ENCODE data around the gene TAPT1. TPM values are rescaled to one million over a fixed set of nuclear protein-coding genes. Genes with fewer than 3 reads are reported as not detected.

Gene TAPT1
- polyA plus RNA-seq, 2 of the 4 experiments (the other 2 are of a cell fraction) = 11.5 to 17.1 TPM

DNA sequence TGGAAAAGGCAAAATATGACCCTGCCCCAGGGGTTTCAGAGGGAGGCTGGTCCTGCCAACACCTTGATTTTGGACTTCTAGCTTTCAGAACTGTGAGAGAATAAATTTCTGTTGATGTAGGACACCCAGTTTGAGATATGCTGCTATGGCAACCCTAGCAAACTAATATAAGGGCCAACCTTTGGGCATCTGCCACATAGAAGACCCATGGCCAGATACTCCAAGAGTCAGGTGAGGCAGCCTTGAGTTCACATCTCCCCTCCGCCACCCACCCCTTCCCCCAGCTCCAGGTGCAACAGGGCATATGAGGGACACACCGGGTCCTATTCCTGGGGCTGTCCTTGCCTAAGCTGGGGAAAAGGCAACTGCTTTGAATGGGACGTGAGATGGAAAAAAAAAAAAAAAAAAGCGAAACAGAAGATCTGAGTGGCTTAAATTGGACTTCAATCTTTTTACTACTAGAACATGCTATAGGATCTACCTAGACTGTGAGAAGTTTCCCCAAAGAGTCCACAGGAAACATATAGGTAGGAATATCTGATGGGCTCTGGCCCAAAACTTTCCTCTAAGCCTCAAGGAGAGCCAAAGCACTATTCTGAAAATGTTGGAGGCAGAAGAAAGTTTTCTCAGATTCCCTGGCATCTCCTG is 85.9 kb downstream of the TAPT1 start:
- whole genome bisulfite sequencing (ENCODE audit: missing lambda C conversion rate) = 72% methylated on average over 4 of the region's 4 CpGs
- H3K4me1 ChIP-seq = 0 out of 3 replicates have a peak, but pooled peaks cover 6% of the 10 kb centered on the region
- no peaks in the 10 kb centered on the region for H3K9me3 ChIP-seq
- ChIA-PET CTCF (interaction anchor here (0.7 kb wide), 1 partner anchor 706 kb away, joined by 3 read pairs; no protein-coding TSS in a partner anchor), POLR2A (no interaction called here)
- no peak overlapping the region for H3K4me3 ChIP-seq
- no peak for ATAC-seq
- no peak for FAIRE-seq
- H3K27ac ChIP-seq = no peak overlapping the region
- DNase-seq (ENCODE audit: low read depth in 1 of 2, low spot score in 1 of 2) = no peak
- H3K4me2 ChIP-seq = no peak overlapping the region
- TF ChIP-seq PHF8 (IDR thresholded peaks at IDR 0.05; ENCODE audit: borderline replicate concordance, low read depth) = no peak
- no peak for TF ChIP-seq FOSL2 (IDR thresholded peaks at IDR 0.05)
- TF ChIP-seq FOSL2 (CRISPR knock-in tag; IDR thresholded peaks at IDR 0.05) = no peak
- TF ChIP-seq, protein P1, sequence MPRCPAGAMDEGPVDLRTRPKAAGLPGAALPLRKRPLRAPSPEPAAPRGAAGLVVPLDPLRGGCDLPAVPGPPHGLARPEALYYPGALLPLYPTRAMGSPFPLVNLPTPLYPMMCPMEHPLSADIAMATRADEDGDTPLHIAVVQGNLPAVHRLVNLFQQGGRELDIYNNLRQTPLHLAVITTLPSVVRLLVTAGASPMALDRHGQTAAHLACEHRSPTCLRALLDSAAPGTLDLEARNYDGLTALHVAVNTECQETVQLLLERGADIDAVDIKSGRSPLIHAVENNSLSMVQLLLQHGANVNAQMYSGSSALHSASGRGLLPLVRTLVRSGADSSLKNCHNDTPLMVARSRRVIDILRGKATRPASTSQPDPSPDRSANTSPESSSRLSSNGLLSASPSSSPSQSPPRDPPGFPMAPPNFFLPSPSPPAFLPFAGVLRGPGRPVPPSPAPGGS (IDR thresholded peaks at IDR 0.05) = no peak
- TF ChIP-seq TFCP2L1 (CRISPR knock-in tag; IDR thresholded peaks at IDR 0.05) = no peak
- no peak for TF ChIP-seq JUNB (IDR thresholded peaks at IDR 0.05)
- no peak for TF ChIP-seq ESRRA (IDR thresholded peaks at IDR 0.05; ENCODE audit: borderline replicate concordance, low read length)
- TF ChIP-seq HOXA7 (CRISPR knock-in tag; IDR thresholded peaks at IDR 0.05) = no peak
- TF ChIP-seq, protein P2, sequence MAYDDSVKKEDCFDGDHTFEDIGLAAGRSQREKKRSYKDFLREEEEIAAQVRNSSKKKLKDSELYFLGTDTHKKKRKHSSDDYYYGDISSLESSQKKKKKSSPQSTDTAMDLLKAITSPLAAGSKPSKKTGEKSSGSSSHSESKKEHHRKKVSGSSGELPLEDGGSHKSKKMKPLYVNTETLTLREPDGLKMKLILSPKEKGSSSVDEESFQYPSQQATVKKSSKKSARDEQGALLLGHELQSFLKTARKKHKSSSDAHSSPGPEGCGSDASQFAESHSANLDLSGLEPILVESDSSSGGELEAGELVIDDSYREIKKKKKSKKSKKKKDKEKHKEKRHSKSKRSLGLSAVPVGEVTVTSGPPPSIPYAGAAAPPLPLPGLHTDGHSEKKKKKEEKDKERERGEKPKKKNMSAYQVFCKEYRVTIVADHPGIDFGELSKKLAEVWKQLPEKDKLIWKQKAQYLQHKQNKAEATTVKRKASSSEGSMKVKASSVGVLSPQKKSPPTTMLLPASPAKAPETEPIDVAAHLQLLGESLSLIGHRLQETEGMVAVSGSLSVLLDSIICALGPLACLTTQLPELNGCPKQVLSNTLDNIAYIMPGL (CRISPR knock-in tag; IDR thresholded peaks at IDR 0.05; ENCODE audit: borderline replicate concordance) = no peak
- TF ChIP-seq RFX5 (IDR thresholded peaks at IDR 0.05) = no peak
- no peak for TF ChIP-seq KDM5A (IDR thresholded peaks at IDR 0.05)
- no peak for TF ChIP-seq POLR2A (IDR thresholded peaks at IDR 0.05; ENCODE audit: low read length)

DNA sequence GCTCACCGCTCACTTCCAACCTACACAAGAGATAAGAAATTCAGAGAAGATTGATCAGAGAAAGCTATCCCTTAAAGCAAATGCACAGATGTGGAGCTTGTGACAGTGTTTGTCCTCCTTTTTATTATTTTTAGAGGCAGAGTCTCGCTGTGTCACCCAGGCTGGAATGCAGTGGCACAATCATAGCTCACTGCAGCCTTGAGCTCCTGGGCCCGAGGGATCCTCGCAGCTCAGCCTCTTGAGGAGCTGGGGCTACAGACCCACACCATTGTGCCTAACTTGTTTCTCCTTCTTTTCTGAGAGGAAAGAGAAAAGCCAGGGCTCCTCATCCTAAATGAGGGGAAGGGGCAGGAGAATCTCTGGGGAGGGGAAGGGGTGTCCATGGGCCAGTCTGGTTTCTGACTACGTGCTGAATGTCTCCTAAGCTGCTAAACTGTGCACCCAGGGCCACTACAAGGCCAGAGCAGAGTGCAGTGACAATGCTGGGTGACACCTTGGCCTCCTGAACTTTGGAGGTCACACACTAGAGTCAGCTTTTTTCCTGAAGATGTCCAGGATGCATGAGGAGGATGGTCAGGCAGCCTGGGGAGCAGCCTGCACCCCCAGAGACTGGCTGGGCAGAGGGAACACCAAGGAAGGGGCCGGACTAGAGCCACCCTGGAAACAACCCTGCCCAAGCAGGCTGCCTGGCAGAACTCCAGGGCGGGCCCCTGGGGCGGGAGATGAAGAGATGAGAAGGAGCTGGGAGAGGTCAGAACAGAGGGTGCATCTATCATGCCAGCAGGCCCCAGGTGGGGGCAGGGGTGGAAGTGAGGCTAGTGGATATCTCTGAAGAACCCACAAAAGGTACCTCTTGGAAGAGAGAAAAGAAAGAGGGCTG is 87.0 kb downstream of the TAPT1 start:
- no peak overlapping the region for H3K4me2 ChIP-seq
- FAIRE-seq = no peak
- TF ChIP-seq KDM5A (IDR thresholded peaks at IDR 0.05) (no peak), FOSL2 (IDR thresholded peaks at IDR 0.05) (no peak), FOSL2 (CRISPR knock-in tag; IDR thresholded peaks at IDR 0.05) (no peak)
- TF ChIP-seq, protein P3, sequence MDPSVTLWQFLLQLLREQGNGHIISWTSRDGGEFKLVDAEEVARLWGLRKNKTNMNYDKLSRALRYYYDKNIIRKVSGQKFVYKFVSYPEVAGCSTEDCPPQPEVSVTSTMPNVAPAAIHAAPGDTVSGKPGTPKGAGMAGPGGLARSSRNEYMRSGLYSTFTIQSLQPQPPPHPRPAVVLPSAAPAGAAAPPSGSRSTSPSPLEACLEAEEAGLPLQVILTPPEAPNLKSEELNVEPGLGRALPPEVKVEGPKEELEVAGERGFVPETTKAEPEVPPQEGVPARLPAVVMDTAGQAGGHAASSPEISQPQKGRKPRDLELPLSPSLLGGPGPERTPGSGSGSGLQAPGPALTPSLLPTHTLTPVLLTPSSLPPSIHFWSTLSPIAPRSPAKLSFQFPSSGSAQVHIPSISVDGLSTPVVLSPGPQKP (IDR thresholded peaks at IDR 0.05; ENCODE audit: low read depth, low read length) = no peak
- 58% methylated on average over 6 of the region's 8 CpGs for WGBS (ENCODE audit: missing lambda C conversion rate)
- no peak overlapping the region for H3K4me3 ChIP-seq
- H3K27ac ChIP-seq = no peak overlapping the region
- CTCF ChIA-PET = no interaction called here
- POLR2A ChIA-PET = no interaction called here
- no peaks in the 10 kb centered on the region for H3K9me3 ChIP-seq
- DNase-seq (ENCODE audit: low read depth in 1 of 2, low spot score in 1 of 2) = no peak
- no peak for ATAC-seq
- H3K4me1 ChIP-seq = 0 out of 3 replicates have a peak, but pooled peaks cover 6% of the 10 kb centered on the region

DNA sequence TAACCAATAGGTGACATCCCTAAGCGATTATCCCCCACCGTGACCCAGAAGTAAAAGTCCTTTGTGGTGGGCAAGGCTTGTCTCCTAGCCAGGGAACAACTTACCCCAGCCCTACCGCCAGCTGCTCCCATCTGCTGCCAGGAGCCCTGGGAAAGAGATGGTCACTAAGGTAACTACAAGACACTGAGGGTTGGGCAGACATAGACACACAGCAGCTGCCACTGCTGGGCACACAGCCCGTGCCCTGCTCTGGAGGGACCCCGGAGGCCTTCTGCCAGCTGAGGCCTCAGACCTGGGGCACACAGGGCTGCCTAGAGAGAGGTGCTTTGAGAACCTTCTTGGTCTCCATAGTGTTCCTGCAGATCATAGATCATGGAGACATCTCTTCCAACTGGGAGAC is 89.4 kb downstream of the TAPT1 start:
- DNase-seq (ENCODE audit: low read depth in 1 of 2, low spot score in 1 of 2) = no peak
- H3K4me2 ChIP-seq = no peak overlapping the region
- no peaks in the 10 kb centered on the region for H3K9me3 ChIP-seq
- no peak overlapping the region for H3K4me3 ChIP-seq
- no peak for ATAC-seq
- POLR2A ChIA-PET = no interaction called here
- no peak overlapping the region for H3K27ac ChIP-seq
- 0% methylated on average over 2 of the region's 5 CpGs for WGBS (ENCODE audit: missing lambda C conversion rate)
- TF ChIP-seq POLR2AphosphoS2 (conservative IDR thresholded peaks at IDR 0.05; ENCODE audit: low read length) = no peak
- no peak for TF ChIP-seq ESRRA (IDR thresholded peaks at IDR 0.05; ENCODE audit: borderline replicate concordance, low read length)
- no peak for TF ChIP-seq RCOR1 (IDR thresholded peaks at IDR 0.05; ENCODE audit: low read depth, low read length)
- TF ChIP-seq ZFP36 (IDR thresholded peaks at IDR 0.05; ENCODE audit: borderline replicate concordance, partially characterized antibody) = no peak
- FAIRE-seq = no peak
- CTCF ChIA-PET = interaction anchor here (0.7 kb wide), 1 partner anchor 9 kb away, joined by 3 read pairs; no protein-coding TSS in a partner anchor
- H3K4me1 ChIP-seq = 0 out of 3 replicates have a peak, but pooled peaks cover 6% of the 10 kb centered on the region

Measured in A549 (cell line).